K562 (cell line): ENCODE data around the gene RPL36AL. TPM values are rescaled to one million over a fixed set of nuclear protein-coding genes. Genes with fewer than 3 reads are reported as not detected.

Experiments
- ARID3B ChIP-seq: fragments of 250-450 bp; sonication (Bioruptor Pico); IDR thresholded peaks from 2 replicates; pipeline ENCODE4 v1.4.0; 2020; ENCODE audit warnings: borderline replicate concordance
- ATF4 ChIP-seq: fragments of 450-650 bp; formaldehyde crosslinking; IDR thresholded peaks from 2 replicates; pipeline ENCODE4 v1.4.0; 2022; ENCODE audit warnings: mild to moderate bottlenecking, moderate library complexity
- CAMTA2 ChIP-seq: fragments of 250-450 bp; sonication (Bioruptor Pico); conservative IDR thresholded peaks from 2 replicates; pipeline ENCODE4 v1.5.1; 2022
- CCAR2 ChIP-seq: fragments of 200-400 bp; formaldehyde crosslinking; IDR thresholded peaks from 2 replicates; pipeline ENCODE4 v1.6.1; 2017; ENCODE audit warnings: mild to moderate bottlenecking, low read depth, low read length
- CHD4 ChIP-seq: fragments of 200-600 bp; sonication (generic); IDR thresholded peaks from 3 replicates; pipeline ENCODE4 v1.6.1; 2012; ENCODE audit warnings: low read depth, mild to moderate bottlenecking, mixed read lengths, low read length, inconsistent platforms; ENCODE audit not compliant: insufficient read depth, insufficient replicate concordance, poor library complexity, severe bottlenecking
- EP400 ChIP-seq: fragments of 450-650 bp; IDR thresholded peaks from 2 replicates; pipeline ENCODE4 v1.6.1; 2017; ENCODE audit warnings: antibody characterized with exemption, mild to moderate bottlenecking, moderate library complexity
- ERF ChIP-seq: fragments of 450-650 bp; formaldehyde crosslinking; IDR thresholded peaks from 2 replicates; pipeline ENCODE4 v1.4.0; 2020; ENCODE audit warnings: mild to moderate bottlenecking, mixed read lengths
- HDGF ChIP-seq: fragments of 450-650 bp; IDR thresholded peaks from 2 replicates; pipeline ENCODE4 v1.6.1; 2016
- KDM1A ChIP-seq, 2 experiments: fragments of 450-650 bp; IDR thresholded peaks; 2 replicates each; pipeline ENCODE4 v1.6.1; 2016; ENCODE audit warnings: mild to moderate bottlenecking in 2 of 2
- KLF13 ChIP-seq: fragments of 450-650 bp; IDR thresholded peaks from 2 replicates; pipeline ENCODE4 v1.6.1; 2016; ENCODE audit warnings: missing genetic modification characterization, low read depth, mild to moderate bottlenecking, missing compliant biosample characterization, moderate library complexity, borderline replicate concordance
- MLX ChIP-seq, 2 experiments: fragments of 450-650 bp in 1 of 2; sonication (generic) in 1 of 2; formaldehyde crosslinking; conservative IDR thresholded peaks; 2 replicates each; pipeline versions ENCODE4 v1.4.0 to v1.8.1; 2020 to 2022; ENCODE audit warnings: mild to moderate bottlenecking in 1 of 2, missing genetic modification reagents in 1 of 2
- MTA1 ChIP-seq: fragments of 450-650 bp; IDR thresholded peaks from 2 replicates; pipeline ENCODE4 v1.6.1; 2017; ENCODE audit warnings: borderline replicate concordance
- NELFE ChIP-seq: IDR thresholded peaks from 2 replicates; pipeline ENCODE4 v1.6.1; 2011; ENCODE audit warnings: mild to moderate bottlenecking; ENCODE audit not compliant: insufficient read depth, insufficient read length
- PHB ChIP-seq: fragments of 250-450 bp; sonication (Bioruptor Pico); IDR thresholded peaks from 2 replicates; pipeline ENCODE4 v1.5.0; 2021
- POLR3G ChIP-seq: IDR thresholded peaks from 2 replicates; pipeline ENCODE4 v1.6.1; 2011; ENCODE audit not compliant: insufficient read length, insufficient replicate concordance; ENCODE audit errors: extremely low read depth
- PYGO2 ChIP-seq: fragments of 450-650 bp; IDR thresholded peaks from 2 replicates; pipeline ENCODE4 v1.6.1; 2016; ENCODE audit warnings: mild to moderate bottlenecking, missing genetic modification characterization, moderate library complexity, missing compliant biosample characterization
- SIN3B ChIP-seq: fragments of 450-650 bp; IDR thresholded peaks from 2 replicates; pipeline ENCODE4 v1.6.1; 2017; ENCODE audit warnings: low read depth, mild to moderate bottlenecking, moderate library complexity
- SMARCB1 ChIP-seq: IDR thresholded peaks from 2 replicates; pipeline ENCODE4 v1.6.1; 2011; ENCODE audit warnings: improper control_type of control experiment, low read depth; ENCODE audit not compliant: insufficient read length
- STAT5A ChIP-seq: IDR thresholded peaks from 2 replicates; pipeline ENCODE4 v1.6.1; 2012; ENCODE audit warnings: low read length, inconsistent platforms, borderline replicate concordance
- TCF7 ChIP-seq: sonication (generic); IDR thresholded peaks from 2 replicates; pipeline ENCODE4 v1.6.1; 2016; ENCODE audit warnings: antibody characterized with exemption, borderline replicate concordance
- ZNF134 ChIP-seq: fragments of 250-450 bp; sonication (Bioruptor Pico); conservative IDR thresholded peaks from 2 replicates; pipeline ENCODE4 v1.4.0; 2020
- ZNF398 ChIP-seq: fragments of 250-450 bp; sonication (Bioruptor Pico); IDR thresholded peaks from 2 replicates; pipeline ENCODE4 v1.8.0; 2021; ENCODE audit warnings: moderate library complexity, mild to moderate bottlenecking, inconsistent platforms
- ZNF699 ChIP-seq: fragments of 250-450 bp; sonication (Bioruptor Pico); IDR thresholded peaks from 2 replicates; pipeline ENCODE4 v1.8.0; 2021; ENCODE audit warnings: mild to moderate bottlenecking, moderate library complexity; ENCODE audit not compliant: insufficient replicate concordance
- ZNF717 ChIP-seq: fragments of 250-450 bp; sonication (Bioruptor Pico); IDR thresholded peaks from 2 replicates; pipeline ENCODE4 v1.5.0; 2021
- polyA plus RNA-seq, 8 experiments: library from polyadenylated mRNA; depleted of rRNA in 4 of 8; stranded (reverse) in 5 of 8; unstranded in 3 of 8; fragments of >200 nt; fragmentation: Nextera tagmentation in 2 of 8; fragmentation: Illumina TruSeq in 1 of 8; extraction: Ambion mirVana in 2 of 8; extraction: Trizol in 1 of 8; gene quantifications; 2 replicates each; pipeline versions ENCODE4 v1.2.1 to v1.2.3, GENCODE V29; 2011 to 2014; ENCODE audit warnings: inconsistent platforms in 1 of 8, missing spikeins in 1 of 8
- total RNA-seq, 7 experiments: library from RNA; depleted of rRNA in 6 of 7; stranded (reverse); fragments of >200 nt in 6 of 7; fragmentation: Illumina TruSeq in 2 of 7; extraction: Trizol in 2 of 7; gene quantifications; 2 replicates each; pipeline versions ENCODE4 v1.2.1 to v1.2.3, GENCODE V29; 2011 to 2021; ENCODE audit warnings: low replicate concordance in 1 of 7

The RPL36AL gene
- total and polyA plus RNA-seq, 9 of the 15 experiments (the other 6 are each of a cell fraction or from before 2014, with no cell fraction given): 146 to 674 (median 360) TPM

GRCh38 chr14:49598485-49599300 lies 21.7 kb downstream of the RPL36AL start, which contains the start of gene LRR1 (continued):
- TF ChIP-seq PHB (no peak), MTA1 (0 out of 2 replicates have a peak, but pooled peaks have one; percentile 16), STAT5A (no peak), KDM1A (IDR thresholded peaks at IDR 0.05) (no peak), SIN3B (peak; percentile 57; the same call in 1 of the 2 replicates), MLX (CRISPR knock-in tag; conservative IDR thresholded peaks at IDR 0.05) (no peak), HDGF (no peak), KLF13 (no peak), ERF (CRISPR knock-in tag) (no peak), CHD4 (no peak), ATF4 (no peak), SMARCB1 (no peak), PYGO2 (no peak), TCF7 (no peak), ZNF717 (no peak), ZNF398 (CRISPR knock-in tag) (no peak), NELFE (no peak), ZNF699 (CRISPR knock-in tag) (no peak), ZNF134 (CRISPR knock-in tag) (no peak), CCAR2 (no peak), EP400 (peak; percentile 94), POLR3G (no peak), CAMTA2 (no peak), ARID3B (no peak)
